DMS153 (cell line): Measurements from ENCODE around the gene VSIG10L2.

Source experiments
- DNase-seq: peaks from one replicate; lab custom pipeline; 2025; lab: John Stamatoyannopoulos, UW

Gene VSIG10L2

DNA sequence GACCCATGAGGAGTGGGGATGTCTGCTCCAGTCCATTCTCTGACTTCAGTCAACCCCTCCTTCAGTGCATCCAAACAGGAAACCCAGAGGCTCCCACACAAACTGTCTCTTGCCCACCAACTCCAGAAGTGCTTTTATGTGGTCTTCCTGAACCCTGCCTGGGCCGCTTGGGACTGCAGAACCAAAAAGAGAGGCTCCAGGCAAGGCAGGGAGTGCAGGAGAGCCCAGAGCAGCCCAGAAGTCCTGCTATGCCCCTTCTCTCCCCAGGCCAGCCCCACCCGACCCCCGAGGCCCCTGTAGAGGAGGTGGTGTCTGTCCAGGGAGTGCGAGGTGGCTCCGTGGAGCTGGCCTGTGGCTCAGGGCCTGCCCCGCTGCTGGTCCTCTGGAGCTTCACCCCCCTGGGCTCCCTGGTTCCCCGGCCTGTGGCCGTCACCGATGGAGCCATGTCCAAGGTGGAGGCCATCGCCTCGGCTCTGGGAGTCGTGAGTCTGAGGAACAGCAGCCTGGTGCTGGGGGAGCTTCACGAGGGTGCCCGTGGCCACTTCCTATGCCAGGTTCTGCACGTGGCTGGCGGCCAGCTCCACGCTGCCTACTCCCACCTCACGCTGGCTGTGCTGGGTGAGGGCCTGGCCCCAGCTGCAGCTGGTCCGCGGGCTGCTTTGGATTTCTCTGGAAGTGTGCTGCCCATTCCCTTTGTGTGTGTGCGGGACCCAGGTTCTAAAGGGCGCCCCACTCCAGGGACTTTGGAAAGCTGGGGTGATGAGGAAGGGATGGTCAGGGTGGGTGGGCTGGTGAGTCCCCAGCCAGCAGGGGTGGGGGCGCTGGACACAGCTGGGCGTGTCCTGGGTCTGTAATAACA, 1.8 kb downstream of the VSIG10L2 start:
- DNase-seq = no peak

DNA sequence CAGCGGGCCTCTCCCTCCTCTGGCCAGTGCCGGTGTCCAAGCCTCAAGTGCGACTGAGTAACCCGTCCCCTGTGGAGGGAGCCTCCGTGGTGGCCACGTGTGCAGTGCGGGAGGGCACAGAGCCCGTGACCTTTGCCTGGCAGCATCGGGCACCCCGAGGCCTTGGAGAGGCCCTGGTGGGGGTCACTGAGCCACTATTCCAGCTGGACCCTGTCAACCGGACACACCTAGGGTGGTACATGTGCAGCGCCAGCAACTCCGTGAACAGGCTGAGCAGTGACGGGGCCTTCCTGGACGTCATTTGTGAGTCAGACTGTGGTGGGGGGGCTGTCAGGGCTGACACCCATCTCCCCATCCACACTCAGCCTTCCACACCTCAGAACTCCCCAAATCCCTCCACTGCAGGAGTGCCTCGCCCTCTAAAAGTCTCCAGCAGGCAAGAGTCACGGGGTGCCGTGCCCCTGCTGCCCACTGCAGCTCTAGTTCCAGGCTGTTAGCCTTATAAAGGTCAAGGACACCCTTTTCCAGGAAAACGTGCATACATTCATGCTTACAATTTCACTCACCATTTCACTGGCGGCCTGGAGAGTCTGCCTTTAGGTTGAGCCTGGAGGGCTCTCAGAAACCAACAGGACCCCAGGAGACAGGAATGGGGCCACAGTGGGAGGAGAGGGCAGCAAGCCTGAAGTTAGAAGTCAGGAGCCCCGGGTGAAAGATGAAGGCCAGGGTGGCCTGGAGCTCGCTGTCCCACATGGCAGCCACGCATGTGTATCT, 2.6 kb downstream of the VSIG10L2 start:
- DNase-seq = no peak

DNA sequence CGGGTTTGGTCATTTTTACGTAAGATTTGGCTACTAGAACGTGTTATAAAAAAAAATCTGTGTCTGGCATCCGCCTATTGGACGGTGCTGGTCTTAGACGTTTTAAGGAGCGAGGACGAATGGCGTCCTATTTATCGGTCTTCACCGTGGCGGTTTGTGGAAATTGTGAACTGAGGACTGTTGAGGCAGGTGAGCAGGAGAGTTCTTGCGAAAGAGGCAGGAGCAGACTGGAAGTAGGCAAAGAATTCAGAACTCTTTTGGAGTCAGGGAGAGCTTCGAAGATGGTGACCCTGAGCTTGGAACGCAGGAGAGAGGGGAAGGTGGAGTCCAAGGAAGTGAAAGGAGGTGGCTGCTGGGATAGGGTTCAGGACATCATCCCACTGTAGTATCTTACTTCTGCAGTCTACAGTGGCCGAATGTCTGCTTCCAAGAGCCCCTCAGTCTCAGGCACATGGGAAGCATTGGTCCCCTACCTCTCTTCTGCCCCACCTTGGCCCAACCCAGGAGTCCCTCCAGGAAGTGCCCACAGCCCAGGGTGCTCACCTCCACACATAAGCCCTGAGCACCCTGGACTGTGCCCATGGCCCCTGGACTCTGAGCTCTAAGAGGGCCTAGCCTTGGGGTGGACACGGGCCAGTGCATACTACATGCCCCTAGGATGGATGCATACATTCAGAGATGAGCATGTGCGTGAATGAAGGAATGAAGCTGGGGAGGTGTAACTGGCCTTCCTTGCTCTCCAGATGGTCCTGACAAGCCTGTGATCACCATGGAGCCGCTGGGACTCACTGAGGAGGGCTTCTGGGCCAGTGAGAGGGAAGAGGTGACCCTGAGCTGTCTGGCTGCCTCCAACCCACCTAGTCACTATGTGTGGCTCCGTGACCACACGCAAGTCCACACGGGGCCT, 3.7 kb downstream of the VSIG10L2 start:
- DNase-seq = no peak

DNA sequence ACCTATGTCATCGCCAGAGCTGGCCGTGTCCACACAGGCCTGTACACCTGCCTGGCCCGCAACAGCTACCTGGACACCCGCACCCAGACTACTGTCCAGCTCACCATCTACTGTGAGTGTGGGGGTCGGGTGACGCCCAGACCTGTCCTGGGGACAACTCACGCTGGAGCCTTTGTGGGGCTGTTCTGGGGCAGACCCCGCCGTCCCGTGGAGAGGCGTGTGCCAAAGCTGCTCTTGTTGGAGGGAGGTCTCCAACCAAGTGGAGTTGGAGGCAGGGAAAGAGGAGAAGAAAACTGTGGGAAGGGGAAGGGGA, 4.3 kb downstream of the VSIG10L2 start:
- DNase-seq = no peak

DNA sequence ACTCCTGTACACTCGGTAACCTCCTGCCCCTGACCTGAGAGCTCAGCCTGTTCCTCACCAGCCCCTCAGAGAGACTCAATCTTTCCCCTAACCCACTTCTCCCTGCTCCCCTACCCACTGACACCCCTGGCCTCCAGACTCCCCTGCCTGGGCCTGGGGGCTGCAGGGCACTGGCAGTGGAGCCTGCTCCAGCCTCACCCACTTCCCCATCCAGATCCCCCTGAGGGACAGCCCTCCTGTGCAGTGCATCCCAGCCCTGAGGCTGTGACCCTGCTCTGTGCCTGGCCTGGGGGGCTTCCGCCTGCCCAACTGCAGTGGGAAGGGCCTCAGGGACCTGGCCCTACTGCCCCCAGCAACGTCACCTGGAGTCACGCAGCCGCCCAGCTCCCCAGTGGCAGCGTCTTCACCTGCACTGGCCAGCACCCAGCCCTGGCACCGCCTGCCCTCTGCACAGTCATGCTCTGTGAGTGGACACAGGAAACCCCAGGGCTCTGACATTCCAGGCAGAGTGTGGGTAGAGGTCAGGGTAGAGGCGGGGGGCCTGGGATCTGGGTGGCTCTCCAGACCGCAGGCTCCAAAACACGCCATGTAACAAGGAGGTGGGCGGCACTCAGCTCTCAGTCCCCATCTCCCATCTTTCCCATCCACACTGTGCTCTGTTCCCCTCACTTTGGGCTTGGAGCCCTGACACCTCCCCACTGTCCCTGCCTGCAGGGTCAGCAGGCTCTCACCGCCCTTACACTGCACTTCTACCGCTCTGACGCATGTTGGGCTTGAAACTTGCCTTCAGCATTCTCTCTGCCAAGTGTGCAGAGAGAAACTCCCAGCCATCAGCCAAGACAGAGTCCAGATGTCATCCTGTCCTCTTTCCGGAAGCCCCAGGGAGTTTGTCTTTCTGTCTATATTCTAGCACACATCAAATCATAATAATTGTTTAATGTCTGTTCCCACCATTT, 5.1 kb downstream of the VSIG10L2 start:
- no peak for DNase-seq

DNA sequence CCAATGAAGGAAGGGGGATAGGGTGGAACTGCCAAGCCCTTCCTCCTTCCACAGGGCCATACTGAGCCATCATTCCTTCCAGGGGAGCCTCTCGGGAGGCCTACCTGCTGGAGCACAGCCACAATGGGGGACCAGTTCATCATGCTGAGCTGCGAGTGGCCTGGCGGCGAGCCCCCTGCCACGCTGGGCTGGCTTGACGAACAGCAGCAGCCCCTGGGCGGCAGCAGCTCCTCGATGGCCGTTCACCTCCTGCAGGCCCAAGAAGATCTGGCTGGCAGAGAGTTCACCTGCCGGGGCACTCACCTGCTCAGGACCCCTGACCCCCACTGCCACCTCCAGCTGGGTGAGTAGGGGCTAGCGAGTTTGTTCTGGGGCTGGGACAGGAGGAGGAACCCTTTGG, 5.9 kb downstream of the VSIG10L2 start:
- DNase-seq = no peak

DNA sequence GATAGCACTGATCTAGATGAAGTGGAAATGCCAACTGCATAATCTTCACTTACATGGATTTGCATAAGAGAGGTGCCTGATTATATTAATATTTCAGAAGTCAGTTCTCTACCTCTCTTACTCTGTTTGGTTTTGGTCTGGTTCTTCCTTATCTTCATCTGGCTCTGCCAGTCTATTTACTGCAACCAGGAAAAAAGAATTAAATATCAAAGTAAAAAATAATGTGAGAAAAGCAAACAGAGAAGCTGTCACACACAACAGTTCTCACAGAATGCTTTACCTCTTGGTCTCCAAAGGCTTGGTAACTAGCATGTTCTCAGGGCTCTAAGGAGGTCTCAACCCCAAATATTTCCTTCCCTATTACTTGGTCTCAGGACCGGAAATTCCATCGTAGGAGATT, 6.7 kb downstream of the VSIG10L2 start:
- no peak for DNase-seq

DNA sequence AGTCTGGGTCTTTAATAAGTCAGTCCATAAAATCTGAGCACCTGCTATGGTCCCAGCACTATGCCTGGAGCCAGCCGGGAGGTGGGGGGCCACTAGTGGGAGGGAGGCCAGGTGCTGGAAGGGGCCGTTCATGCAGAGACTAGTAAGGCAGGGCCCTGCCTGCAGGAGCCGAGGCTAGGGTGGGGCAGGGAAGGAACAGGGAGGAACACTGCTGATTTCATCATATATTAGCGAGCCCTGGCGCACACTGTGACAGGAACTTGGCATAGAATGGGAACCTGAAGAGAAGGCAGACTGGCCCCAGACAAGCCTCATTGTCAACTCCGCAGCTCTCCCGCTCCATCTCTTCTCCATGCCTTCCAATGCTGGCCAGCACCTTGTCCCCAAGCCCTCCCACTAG, 7.1 kb downstream of the VSIG10L2 start:
- no peak for DNase-seq

DNA sequence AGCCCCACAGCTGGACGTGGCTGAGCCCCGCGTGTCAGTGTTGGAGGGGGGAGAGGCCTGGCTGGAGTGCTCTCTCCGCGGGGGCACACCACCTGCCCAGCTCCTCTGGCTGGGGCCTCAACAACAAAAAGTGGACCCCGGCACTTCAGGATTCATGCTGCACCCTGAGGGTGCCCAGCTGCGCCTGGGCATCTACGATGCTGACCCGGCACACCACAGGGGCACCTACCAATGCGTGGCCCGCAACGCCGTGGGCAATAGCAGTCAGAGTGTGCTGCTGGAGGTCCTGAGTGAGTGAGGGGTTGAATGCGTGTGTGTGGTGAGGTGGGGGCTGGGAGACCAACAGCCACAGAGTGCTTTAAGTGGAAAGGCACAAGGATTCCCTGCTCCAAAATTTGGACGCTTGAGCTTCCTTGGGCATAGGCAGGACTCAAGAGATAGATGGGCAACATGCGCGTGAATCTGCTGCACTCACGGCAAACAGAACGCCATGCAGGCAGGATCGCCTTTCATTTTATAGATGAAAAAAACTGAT, 7.6 kb downstream of the VSIG10L2 start:
- no peak for DNase-seq

DNA sequence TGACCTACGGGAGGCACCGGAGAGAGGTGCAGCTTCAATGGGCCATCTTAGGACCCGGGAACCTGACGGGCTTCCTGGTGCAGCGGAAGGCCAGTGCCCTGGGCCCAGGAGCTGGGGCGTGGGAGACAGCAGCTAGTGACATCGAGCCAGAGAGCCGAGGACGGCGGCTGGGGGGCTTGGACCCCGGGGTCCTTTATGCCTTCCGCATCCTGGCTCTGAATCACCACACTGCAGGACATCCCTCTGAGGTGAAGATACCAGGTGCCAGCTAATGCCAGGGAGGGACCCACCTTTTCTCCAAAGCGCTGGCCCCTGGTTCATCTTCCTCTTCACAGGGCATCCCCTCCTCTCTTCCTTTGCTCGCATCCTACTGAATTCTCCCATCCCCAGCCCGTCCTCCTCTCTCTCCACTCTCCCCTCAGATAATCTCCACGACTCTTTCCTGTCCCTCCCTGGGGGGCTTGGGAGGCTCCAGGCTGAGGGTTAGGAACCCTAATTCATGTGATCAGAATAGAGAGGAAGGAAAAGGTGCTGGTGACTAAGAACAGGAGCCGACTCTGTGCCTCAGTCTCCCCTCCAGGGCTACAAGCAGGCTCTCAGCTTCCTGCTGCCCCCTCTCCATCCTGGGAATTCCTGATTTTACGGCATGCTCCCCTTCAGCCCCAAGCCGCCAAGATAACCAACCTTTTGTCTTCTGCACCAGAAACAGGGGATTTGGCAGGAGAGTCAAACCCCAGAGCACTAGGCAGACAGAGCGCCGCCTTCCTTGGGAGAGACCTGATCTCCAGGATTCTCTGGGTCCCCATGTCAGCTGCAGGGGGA, 8.5 kb downstream of the VSIG10L2 start:
- no peak for DNase-seq

DNA sequence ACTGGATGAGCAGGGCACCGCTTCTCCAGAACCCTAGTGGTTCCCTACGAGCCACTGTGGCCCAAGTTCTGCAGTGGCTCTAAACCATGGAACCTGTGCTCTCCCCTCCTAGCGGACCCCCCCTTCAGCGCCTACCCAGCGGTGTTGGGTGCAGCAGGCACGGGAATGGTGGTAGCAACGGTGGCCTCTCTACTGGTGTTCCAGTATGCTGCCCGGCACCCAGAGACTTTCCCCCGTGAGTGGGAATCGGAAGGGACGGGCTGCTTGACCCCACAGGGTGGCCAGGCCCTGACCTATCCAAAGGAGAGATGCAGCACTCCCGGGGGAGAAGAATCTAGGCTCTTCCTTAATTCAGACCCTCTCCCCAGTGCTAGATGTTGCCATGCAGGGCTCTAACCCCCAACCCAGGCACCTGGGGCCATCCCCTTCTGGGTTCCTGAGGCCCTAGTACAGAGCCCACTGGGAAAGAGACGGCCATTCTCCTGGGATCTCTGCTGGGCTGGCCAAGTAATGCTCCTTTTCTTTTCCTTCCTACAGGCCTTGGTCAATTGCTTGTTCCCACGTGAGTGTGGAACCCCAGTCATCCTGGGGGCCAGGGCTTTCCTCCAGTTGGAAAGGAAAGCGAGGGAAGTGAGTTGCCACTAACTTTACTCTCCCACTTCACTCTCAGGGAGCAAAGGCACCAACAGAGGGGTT, 9.2 kb downstream of the VSIG10L2 start:
- DNase-seq = no peak

DNA sequence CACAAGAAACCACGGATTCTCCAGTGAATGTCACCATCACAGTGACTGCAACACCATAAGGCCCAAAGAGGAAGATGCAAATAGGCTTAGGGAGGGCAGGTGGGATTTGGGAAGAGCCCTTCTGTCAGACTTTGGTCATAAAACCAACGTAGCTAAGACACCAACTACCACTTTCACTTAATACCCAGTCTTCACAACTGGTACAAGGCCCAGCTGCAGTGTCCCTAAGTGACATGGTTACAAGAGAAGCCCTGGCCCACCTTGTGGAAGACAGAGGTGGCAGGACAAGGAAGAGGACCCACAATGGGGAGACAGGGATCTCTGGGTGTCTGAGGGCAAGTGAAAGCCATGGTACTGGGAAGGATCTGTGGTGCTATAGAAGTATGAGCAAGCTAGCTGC, 10.0 kb downstream of the VSIG10L2 start:
- DNase-seq = no peak

DNA sequence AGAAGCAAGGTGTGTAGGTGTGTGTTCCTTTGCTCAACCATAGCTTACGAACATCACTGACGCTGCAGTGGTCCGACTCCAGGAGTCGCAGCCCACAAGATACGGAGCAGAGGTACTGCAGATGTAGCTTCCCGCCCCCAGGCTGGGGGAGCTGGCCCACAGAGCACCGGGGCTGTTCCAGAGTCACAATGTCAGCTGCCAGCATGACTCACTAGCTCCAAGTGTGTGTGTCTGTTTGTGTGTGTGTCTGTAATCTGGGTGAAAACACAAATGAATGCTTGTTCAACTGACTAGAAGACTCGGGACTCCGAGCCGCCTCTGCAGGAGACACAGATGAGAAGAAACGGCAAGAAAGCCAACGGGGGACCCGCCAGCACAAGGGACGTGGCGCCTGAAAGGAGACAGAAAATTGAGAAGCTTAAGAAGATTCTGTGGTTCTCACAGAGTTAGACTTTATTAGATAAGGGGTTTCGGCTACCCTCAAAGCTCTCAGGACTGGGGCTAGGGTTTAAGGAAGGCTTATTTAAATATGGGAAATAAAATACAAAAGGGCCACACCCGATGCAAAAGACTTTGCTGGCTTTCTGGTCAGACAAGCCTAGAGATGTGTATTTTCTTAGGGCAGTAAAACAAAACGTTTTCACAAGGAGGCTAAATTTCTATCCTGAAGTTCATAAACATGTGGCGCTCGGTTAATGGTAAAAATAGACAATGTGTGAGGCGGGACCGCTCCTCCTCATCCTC, 10.7 kb downstream of the VSIG10L2 start:
- DNase-seq = no peak

DNA sequence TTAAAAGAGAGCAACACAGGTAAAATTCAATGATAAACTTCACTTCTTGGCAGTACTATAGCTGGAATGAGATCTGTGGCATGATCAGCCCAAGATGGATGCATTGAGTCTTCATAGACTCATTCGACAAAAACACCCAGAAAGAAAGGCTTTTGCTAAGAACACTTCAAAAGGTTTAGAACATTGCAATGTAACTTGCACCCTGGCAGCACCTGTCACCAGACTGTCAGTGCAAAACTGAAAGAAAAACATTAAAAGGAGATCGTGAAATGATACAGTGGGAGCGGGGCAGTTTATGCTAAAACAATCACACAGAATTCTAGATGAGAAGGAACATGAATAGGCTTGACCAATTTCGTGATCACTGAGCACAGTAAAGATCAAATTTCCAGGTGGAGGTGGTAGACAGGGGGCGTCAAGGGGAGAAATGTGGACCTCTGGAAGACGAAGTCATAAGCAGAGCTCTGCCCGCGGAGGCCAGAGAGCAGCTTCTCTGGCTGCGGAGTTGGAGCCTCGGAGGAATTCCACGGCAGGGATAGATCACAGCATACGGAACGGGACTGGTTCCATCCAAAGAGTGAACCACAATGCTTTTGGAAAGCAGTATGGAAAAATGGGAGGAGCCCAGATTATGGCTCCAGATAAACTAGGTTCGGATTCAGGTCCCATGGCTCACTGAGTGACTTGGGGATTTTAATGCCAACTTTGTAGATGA, 11.9 kb downstream of the VSIG10L2 start:
- DNase-seq = no peak

DNA sequence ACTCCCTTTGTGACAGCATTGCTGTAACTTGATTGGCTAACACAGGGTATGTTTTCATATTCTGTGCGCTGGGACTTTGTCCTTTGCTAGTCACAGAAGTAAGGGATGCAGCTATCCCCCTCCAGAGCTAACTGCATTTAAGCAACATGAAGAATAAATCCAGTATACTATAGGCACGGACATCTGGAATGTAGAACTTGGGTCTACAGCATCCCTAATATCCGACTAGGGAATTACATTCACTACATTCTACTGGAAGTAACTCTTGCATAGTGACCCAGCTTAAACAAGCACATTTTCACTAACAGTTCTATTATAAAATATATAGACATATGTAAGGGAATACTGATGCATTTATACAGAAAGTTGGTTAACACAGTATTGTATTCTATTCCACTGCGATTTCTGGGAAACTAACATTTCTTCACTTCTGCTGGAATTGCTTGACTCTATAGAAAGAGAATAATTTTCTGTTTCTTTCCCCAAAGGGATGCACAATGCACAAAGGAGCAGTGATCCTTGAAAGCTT, 13.1 kb downstream of the VSIG10L2 start:
- no peak for DNase-seq

DNA sequence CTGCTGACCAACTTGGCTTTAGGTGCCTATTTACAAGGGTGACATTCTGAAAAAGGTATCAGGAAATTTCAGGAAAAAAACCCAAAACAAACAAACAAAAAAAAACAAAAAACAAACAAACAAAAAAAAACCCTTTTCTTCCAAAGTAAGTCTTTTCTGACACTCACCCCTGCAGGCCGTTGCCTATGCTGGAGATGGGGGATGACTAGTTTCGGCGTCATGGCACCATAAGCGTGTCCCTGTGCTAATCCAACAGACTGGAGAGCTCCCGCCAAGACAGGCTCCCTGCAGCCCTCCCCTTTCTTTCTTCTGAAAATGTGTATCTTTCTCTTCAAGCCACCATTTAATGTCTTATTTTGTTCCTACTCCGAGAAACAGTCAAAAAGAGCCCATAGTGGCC, 13.7 kb downstream of the VSIG10L2 start:
- no peak for DNase-seq

DNA sequence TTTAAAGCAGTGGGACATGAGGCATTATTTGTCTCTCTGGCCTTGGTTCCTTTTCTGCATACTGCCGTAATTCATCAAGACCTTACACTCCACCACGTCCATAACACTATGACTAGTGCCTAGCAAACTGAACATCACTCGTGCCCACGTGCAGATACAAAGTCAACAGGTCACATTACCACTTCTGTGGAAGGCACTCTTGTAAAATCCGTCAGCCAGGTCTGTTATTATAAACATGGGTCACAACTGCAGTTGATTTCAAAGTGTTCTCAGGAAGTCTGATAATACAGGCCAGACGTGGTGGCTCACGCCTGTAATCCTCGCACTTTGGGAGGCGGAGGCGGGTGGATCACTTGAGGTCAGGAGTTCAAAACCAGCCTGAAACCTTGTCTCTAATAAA, 14.1 kb downstream of the VSIG10L2 start:
- DNase-seq = no peak

DNA sequence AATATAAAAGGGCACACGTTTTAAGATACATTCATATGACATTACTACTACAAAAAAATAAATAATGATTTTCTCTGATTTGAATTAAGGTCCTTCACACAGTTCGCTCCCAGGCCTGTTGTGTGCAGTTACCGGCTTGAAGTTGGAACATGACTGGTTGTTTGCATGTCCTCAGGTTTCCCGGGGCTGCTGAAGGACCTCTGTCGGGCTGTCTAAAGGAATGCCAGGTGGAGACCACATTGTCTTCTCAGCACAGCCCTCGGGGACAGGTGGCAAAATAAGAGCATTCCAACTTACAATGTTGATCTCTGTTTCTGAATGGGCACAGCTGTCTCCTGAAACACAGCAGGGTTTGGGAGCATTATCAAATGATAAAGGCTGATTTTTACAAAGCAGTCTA, 14.9 kb downstream of the VSIG10L2 start:
- DNase-seq = no peak
